HepG2 (cell line): ENCODE results near the gene KCNB1. TPM values are rescaled to one million over a fixed set of nuclear protein-coding genes. Genes with fewer than 3 reads are reported as not detected.

Experiments
- ATF7 ChIP-seq, 2 experiments: fragments of 450-650 bp in 1 of 2; sonication (generic) in 1 of 2; formaldehyde crosslinking in 1 of 2; IDR thresholded peaks; 2 replicates each; pipeline versions ENCODE4 v1.4.0 to v1.6.1; 2016 to 2020; ENCODE audit warnings: antibody characterized with exemption in 1 of 2, mild to moderate bottlenecking in 1 of 2, missing genetic modification reagents in 1 of 2
- FOSL2 ChIP-seq: sonication (generic); formaldehyde crosslinking; IDR thresholded peaks from 2 replicates; pipeline ENCODE4 v1.4.0; 2020; ENCODE audit warnings: missing genetic modification reagents
- GATA4 ChIP-seq: sonication (generic); IDR thresholded peaks from 2 replicates; pipeline ENCODE4 v1.6.1; 2016; ENCODE audit warnings: antibody characterized with exemption, low read depth, borderline replicate concordance
- KDM2A ChIP-seq: sonication (generic); formaldehyde crosslinking; IDR thresholded peaks from 2 replicates; pipeline ENCODE4 v1.4.0; 2020; ENCODE audit warnings: low read depth, missing genetic modification reagents, borderline replicate concordance
- MIXL1 ChIP-seq: IDR thresholded peaks from 2 replicates; pipeline ENCODE4 v1.6.1; 2016
- MYNN ChIP-seq: sonication (generic); formaldehyde crosslinking; IDR thresholded peaks from 2 replicates; pipeline ENCODE4 v1.4.0; 2020; ENCODE audit warnings: mild to moderate bottlenecking, low read depth, missing genetic modification reagents
- NFYC ChIP-seq: IDR thresholded peaks from 2 replicates; pipeline ENCODE4 v1.6.1; 2016; ENCODE audit warnings: missing genetic modification reagents, missing compliant biosample characterization
- RBM39 ChIP-seq: fragments of 200-400 bp; formaldehyde crosslinking; IDR thresholded peaks from one replicate; pipeline ENCODE4 v1.6.1; 2018; ENCODE audit warnings: antibody characterized with exemption, mild to moderate bottlenecking, low read depth, low read length; ENCODE audit not compliant: poor library complexity, severe bottlenecking
- SKIL ChIP-seq: sonication (generic); formaldehyde crosslinking; IDR thresholded peaks from 2 replicates; pipeline ENCODE4 v1.8.0; 2022; ENCODE audit warnings: missing genetic modification reagents, mild to moderate bottlenecking, moderate library complexity, borderline replicate concordance
- SMC3 ChIP-seq: IDR thresholded peaks from 2 replicates; pipeline ENCODE4 v1.6.1; 2011; ENCODE audit warnings: low read length, improper control_type of control experiment
- ZNF260 ChIP-seq: sonication (generic); formaldehyde crosslinking; IDR thresholded peaks from 2 replicates; pipeline ENCODE4 v1.4.0; 2020; ENCODE audit warnings: missing genetic modification reagents, low read depth, mild to moderate bottlenecking, borderline replicate concordance
- ZNF263 ChIP-seq: sonication (generic); formaldehyde crosslinking; IDR thresholded peaks from 2 replicates; pipeline ENCODE4 v1.4.0; 2020; ENCODE audit warnings: missing genetic modification reagents
- ZNF331 ChIP-seq: sonication (generic); formaldehyde crosslinking; IDR thresholded peaks from 2 replicates; pipeline ENCODE4 v1.4.0; 2020; ENCODE audit warnings: missing genetic modification reagents
- ZNF512 ChIP-seq: sonication (generic); formaldehyde crosslinking; IDR thresholded peaks from 2 replicates; pipeline ENCODE4 v1.4.0; 2020; ENCODE audit warnings: mild to moderate bottlenecking, missing genetic modification reagents
- ZNF552 ChIP-seq: sonication (generic); formaldehyde crosslinking; IDR thresholded peaks from 2 replicates; pipeline ENCODE4 v1.9.0; 2022; ENCODE audit warnings: missing genetic modification reagents, mild to moderate bottlenecking, borderline replicate concordance
- ZNF839 ChIP-seq: sonication (generic); formaldehyde crosslinking; IDR thresholded peaks from 2 replicates; pipeline ENCODE4 v1.4.0; 2020; ENCODE audit warnings: missing genetic modification reagents, mild to moderate bottlenecking, borderline replicate concordance
- polyA plus RNA-seq, 8 experiments: library from polyadenylated mRNA; depleted of rRNA in 3 of 8; stranded (reverse) in 7 of 8; unstranded in 1 of 8; fragments of >200 nt; fragmentation: Illumina TruSeq in 4 of 8; extraction: Trizol in 4 of 8; gene quantifications; 2 replicates each; pipeline versions ENCODE4 v1.2.1 to v1.2.3, GENCODE V29; 2011 to 2016; ENCODE audit warnings: low read depth in 4 of 8, missing spikeins in 1 of 8, mixed read lengths in 1 of 8; ENCODE audit not compliant: insufficient read depth in 1 of 8
- total RNA-seq, 5 experiments: library from RNA; depleted of rRNA; stranded (reverse); fragments of >200 nt; fragmentation: Illumina TruSeq; extraction: Trizol; gene quantifications; 2 replicates each; pipeline ENCODE4 v1.2.3, GENCODE V29; 2016; ENCODE audit warnings: low read depth in 1 of 5
- TF ChIP-seq, protein P1 (sequence below): sonication (generic); formaldehyde crosslinking; IDR thresholded peaks from 2 replicates; pipeline ENCODE4 v1.5.0; 2020; ENCODE audit warnings: missing genetic modification reagents
- TF ChIP-seq, protein P2 (sequence below): sonication (generic); formaldehyde crosslinking; IDR thresholded peaks from 2 replicates; pipeline ENCODE4 v1.4.0; 2020; ENCODE audit warnings: missing genetic modification reagents

KCNB1 gene
- total and polyA plus RNA-seq, 2 of the 13 experiments (the other 11 are each of a cell fraction or from before 2014, with no cell fraction given) = 0.02 TPM; not detected in 1

- no peak for TF ChIP-seq ZNF512 (CRISPR knock-in tag)
- TF ChIP-seq RBM39 = peak; percentile 78
- TF ChIP-seq KDM2A (CRISPR knock-in tag) = peak; percentile 94
- TF ChIP-seq ATF7 (IDR thresholded peaks at IDR 0.05) = no peak
- TF ChIP-seq ATF7 (CRISPR knock-in tag; IDR thresholded peaks at IDR 0.05) = peak; percentile 52; the same call in 1 of the 2 replicates
- TF ChIP-seq SMC3 = peak; percentile 61; the same call in 1 of the 2 replicates
- peak; percentile 73 for TF ChIP-seq ZNF331 (CRISPR knock-in tag)
- TF ChIP-seq GATA4 = no peak
- TF ChIP-seq MIXL1 (CRISPR knock-in tag) = no peak
- TF ChIP-seq FOSL2 (CRISPR knock-in tag) = 0 out of 2 replicates have a peak, but pooled peaks have one; percentile 29
- TF ChIP-seq ZNF260 (CRISPR knock-in tag) = no peak
- TF ChIP-seq SKIL (CRISPR knock-in tag) = no peak
- no peak for TF ChIP-seq ZNF839 (CRISPR knock-in tag)
- no peak for TF ChIP-seq MYNN (CRISPR knock-in tag)
- TF ChIP-seq ZNF263 (CRISPR knock-in tag) = peak; percentile 66; the same call in 1 of the 2 replicates
- TF ChIP-seq, protein P1, sequence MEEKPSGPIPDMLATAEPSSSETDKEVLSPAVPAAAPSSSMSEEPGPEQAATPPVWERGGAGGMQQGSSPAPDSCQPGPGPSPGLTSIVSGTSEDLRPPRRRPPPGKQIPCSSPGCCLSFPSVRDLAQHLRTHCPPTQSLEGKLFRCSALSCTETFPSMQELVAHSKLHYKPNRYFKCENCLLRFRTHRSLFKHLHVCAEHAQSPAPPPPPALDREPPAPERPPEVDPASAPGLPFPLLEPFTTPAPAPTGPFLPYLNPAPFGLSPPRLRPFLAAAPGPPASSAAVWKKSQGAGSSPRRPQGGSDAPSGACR (CRISPR knock-in tag) = peak; percentile 71; the same call in 1 of the 2 replicates
- no peak for TF ChIP-seq NFYC
- TF ChIP-seq ZNF552 (CRISPR knock-in tag) = no peak
- TF ChIP-seq, protein P2, sequence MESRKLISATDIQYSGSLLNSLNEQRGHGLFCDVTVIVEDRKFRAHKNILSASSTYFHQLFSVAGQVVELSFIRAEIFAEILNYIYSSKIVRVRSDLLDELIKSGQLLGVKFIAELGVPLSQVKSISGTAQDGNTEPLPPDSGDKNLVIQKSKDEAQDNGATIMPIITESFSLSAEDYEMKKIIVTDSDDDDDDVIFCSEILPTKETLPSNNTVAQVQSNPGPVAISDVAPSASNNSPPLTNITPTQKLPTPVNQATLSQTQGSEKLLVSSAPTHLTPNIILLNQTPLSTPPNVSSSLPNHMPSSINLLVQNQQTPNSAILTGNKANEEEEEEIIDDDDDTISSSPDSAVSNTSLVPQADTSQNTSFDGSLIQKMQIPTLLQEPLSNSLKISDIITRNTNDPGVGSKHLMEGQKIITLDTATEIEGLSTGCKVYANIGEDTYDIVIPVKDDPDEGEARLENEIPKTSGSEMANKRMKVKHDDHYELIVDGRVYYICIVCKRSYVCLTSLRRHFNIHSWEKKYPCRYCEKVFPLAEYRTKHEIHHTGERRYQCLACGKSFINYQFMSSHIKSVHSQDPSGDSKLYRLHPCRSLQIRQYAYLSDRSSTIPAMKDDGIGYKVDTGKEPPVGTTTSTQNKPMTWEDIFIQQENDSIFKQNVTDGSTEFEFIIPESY (CRISPR knock-in tag) = peak; percentile 37; the same call in 1 of the 2 replicates
Measured at GRCh38 chr20:49484180-49485140, 2.0 kb upstream of the KCNB1 start (continued).
